Thyroid gland (tissue), 4 donors: ENCODE results near the gene SLC5A6. TPM values are rescaled to one million over a fixed set of nuclear protein-coding genes. Genes with fewer than 3 reads are reported as not detected.
A peak's percentile ranks its signal among the peaks of the same experiment; 100 is the strongest.
"Not testable (repeated sequence)": the region's sequence is repeated elsewhere in the genome, so short reads cannot be mapped to it uniquely, and the experiment has no call there.

Experiments
- DNase-seq, 2 donors: peaks; one replicate each; pipeline ENCODE4 v3.0.0-alpha.2; 2019
- H3K27ac ChIP-seq, 3 donors: fragments of 200-600 bp; sonication (generic); 1 replicate in 2 of 3; 2 replicates in 1 of 3; pipeline ENCODE4 v1.5.1; 2016 to 2019; ENCODE audit warnings: mild to moderate bottlenecking in 1 of 3, moderate library complexity in 1 of 3
- H3K27me3 ChIP-seq: fragments of 200-600 bp; sonication (generic); one replicate; pipeline ENCODE4 v1.5.1; 2019
- H3K36me3 ChIP-seq, 2 donors: fragments of 200-600 bp; sonication (generic); one replicate each; pipeline ENCODE4 v1.5.1; 2016 to 2019
- H3K4me1 ChIP-seq, 2 donors: fragments of 200-600 bp; sonication (generic); one replicate each; pipeline ENCODE4 v1.5.1; 2017 to 2019
- H3K4me3 ChIP-seq, 3 donors: fragments of 200-600 bp; sonication (generic); replicated peaks in 1 of 3; 1 replicate in 2 of 3; 2 replicates in 1 of 3; pipeline ENCODE4 v1.5.1; 2016; ENCODE audit warnings: mild to moderate bottlenecking in 1 of 3
- H3K9me3 ChIP-seq: fragments of 200-600 bp; sonication (generic); one replicate; pipeline ENCODE4 v1.5.1; 2017
- POLR2A ChIP-seq, 2 donors: fragments of 450-650 bp; IDR thresholded peaks; one replicate each; pipeline ENCODE4 v1.6.1; 2017; ENCODE audit warnings: antibody characterized with exemption in 2 of 2, mild to moderate bottlenecking in 2 of 2, moderate library complexity in 1 of 2
- WGBS, 2 donors: methylation state at CpG; one replicate each; pipeline ENCODE4 v1.1.5; 2017; 5-methylcytosine and 5-hydroxymethylcytosine counted together
- intact Hi-C: fragments of 100-400 bp; cut with DNase I; formaldehyde crosslinking; loops from one replicate; pipeline ENCODE4 v1.15.1; 2023
- total RNA-seq, 4 donors: library from RNA; depleted of rRNA; stranded (reverse); fragments of >200 nt; gene quantifications; one replicate each; pipeline ENCODE4 v1.2.3, GENCODE V29; 2016
- TF ChIP-seq, protein P1 (sequence below), 6 experiments: fragments of 200-600 bp in 3 of 6; fragments of 450-650 bp in 3 of 6; sonication (generic) in 3 of 6; IDR thresholded peaks; one replicate each; pipeline ENCODE4 v1.5.1; 2016 to 2019; ENCODE audit warnings: antibody characterized with exemption in 6 of 6, mild to moderate bottlenecking in 2 of 6, inconsistent platforms in 1 of 6, moderate library complexity in 1 of 6

Gene SLC5A6
- total RNA-seq, 4 donors from 2014 or later = 10.9 to 34.0 (median 22.0) TPM

DNA sequence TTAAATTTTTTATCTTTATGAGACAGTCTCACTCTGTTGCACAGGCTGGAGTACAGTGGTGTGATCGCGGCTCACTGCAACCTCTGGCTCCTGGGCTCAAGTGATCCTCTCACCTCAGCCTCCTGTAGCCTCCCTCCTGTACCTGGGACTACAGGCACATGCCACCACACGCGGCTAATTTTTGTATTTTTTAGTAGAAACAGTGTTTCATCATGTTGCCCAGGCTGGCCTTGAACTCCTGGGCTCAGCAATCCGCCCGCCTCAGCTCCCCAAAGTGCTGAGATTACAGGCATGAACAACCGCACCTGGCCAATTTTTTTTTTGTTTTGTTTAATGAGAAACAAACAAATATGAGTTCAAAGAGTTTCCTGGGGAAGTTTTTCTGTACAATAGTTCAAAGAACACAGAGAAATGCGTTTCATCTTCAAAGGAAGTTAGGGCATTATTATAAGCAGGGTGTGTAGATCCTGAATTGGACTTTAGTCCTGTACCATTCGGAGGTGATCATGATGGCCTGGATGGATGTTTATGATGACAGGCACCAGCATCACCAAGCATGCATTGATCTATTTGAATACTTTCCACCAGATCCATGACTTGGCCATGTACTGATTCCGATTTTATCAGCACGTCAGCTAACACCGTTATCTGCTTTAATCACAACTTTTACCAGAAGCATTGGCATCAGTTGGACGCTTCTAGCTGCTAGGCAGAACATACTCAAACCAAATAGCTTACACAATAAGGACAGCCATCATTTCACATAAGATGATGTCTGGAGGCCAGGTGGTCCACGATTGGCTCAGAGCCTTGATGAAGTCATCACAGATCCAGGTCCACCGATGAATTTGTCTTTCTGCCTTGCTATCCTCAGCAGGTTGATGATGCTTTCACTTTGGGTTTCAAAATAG lies 34.4 kb downstream of the SLC5A6 start:
- 85 to 89% methylated on average over 15 of the region's 15 CpGs for WGBS, 2 donors
- intact Hi-C loops = no loop called here
- Histone ChIP-seq H3K36me3 (no peaks in the 10 kb centered on the region), H3K27me3 (no peaks in the 10 kb centered on the region), H3K4me1 (peaks cover 0 to 16% of the 10 kb centered on the region in 2 donors), H3K27ac (no peak overlapping the region), H3K4me3 (no peak overlapping the region), H3K9me3 (no peaks in the 10 kb centered on the region)
- TF ChIP-seq, protein P1, sequence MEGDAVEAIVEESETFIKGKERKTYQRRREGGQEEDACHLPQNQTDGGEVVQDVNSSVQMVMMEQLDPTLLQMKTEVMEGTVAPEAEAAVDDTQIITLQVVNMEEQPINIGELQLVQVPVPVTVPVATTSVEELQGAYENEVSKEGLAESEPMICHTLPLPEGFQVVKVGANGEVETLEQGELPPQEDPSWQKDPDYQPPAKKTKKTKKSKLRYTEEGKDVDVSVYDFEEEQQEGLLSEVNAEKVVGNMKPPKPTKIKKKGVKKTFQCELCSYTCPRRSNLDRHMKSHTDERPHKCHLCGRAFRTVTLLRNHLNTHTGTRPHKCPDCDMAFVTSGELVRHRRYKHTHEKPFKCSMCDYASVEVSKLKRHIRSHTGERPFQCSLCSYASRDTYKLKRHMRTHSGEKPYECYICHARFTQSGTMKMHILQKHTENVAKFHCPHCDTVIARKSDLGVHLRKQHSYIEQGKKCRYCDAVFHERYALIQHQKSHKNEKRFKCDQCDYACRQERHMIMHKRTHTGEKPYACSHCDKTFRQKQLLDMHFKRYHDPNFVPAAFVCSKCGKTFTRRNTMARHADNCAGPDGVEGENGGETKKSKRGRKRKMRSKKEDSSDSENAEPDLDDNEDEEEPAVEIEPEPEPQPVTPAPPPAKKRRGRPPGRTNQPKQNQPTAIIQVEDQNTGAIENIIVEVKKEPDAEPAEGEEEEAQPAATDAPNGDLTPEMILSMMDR (IDR thresholded peaks at IDR 0.05) = no peak
- no peak for TF ChIP-seq POLR2A (IDR thresholded peaks at IDR 0.05)
- DNase-seq = no peak

- H3K27me3 ChIP-seq, DNase-seq, H3K27ac ChIP-seq, intact Hi-C loops, H3K9me3 ChIP-seq, H3K4me3 ChIP-seq, H3K36me3 ChIP-seq: not testable (repeated sequence)
- H3K4me1 ChIP-seq = peaks cover 0 to 12% of the 10 kb centered on the region in 2 donors
- WGBS, 2 donors = 75 to 82% methylated on average over 4 of the region's 4 CpGs
Observed at GRCh38 chr2:27175781-27176180, 36.3 kb downstream of the SLC5A6 start.

GRCh38 chr2:27175330-27175729 lies 36.7 kb downstream of the SLC5A6 start:
- Histone ChIP-seq H3K27me3 (no peaks in the 10 kb centered on the region), H3K27ac (no peak overlapping the region), H3K36me3 (no peaks in the 10 kb centered on the region), H3K9me3 (no peaks in the 10 kb centered on the region), H3K4me1 (peaks cover 0 to 14% of the 10 kb centered on the region in 2 donors), H3K4me3 (no peak overlapping the region)
- intact Hi-C loops = no loop called here
- WGBS, 2 donors = 48 to 62% methylated on average over 8 of the region's 8 CpGs
- DNase-seq = peak; percentile 37 to 44
- TF ChIP-seq, protein P1 (IDR thresholded peaks at IDR 0.05) = no peak
- TF ChIP-seq POLR2A (IDR thresholded peaks at IDR 0.05) = no peak

DNA sequence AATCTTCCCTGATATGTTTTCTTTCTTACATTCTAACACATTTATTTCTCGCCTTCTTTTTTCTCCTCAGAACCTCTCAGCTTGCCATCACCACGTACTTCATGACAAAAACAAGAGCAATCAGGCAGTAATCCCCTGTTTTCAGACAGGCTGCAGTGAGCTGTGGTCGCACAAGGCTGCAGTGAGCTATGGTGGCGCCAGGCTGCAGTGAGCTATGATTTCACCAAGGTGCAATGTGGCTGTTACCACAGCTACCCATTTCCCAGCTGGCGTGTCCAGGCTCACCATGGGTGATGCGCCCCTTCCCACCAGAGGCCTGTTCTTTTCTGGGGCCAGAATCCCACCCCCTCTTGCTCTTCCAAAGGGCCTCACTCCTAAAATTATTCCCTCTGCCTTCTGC lies 37.4 kb downstream of the SLC5A6 start:
- DNase-seq = no peak
- 67 to 73% methylated on average over 6 of the region's 6 CpGs for WGBS, 2 donors
- no peaks in the 10 kb centered on the region for H3K36me3 ChIP-seq
- no peak overlapping the region for H3K4me3 ChIP-seq
- peaks cover 0 to 15% of the 10 kb centered on the region in 2 donors for H3K4me1 ChIP-seq
- no peak overlapping the region for H3K27ac ChIP-seq
- intact Hi-C loops = no loop called here
- no peaks in the 10 kb centered on the region for H3K27me3 ChIP-seq
- H3K9me3 ChIP-seq = no peaks in the 10 kb centered on the region
- TF ChIP-seq, protein P1 (IDR thresholded peaks at IDR 0.05) = no peak
- no peak for TF ChIP-seq POLR2A (IDR thresholded peaks at IDR 0.05)

GRCh38 chr2:27171351-27171848 lies 40.7 kb downstream of the SLC5A6 start:
- TF ChIP-seq POLR2A (IDR thresholded peaks at IDR 0.05) = no peak
- TF ChIP-seq, protein P1 (IDR thresholded peaks at IDR 0.05) = no peak
- DNase-seq = no peak
- Histone ChIP-seq H3K4me1 (peaks cover 0 to 14% of the 10 kb centered on the region in 2 donors), H3K4me3 (no peak overlapping the region), H3K9me3 (no peaks in the 10 kb centered on the region), H3K36me3 (no peaks in the 10 kb centered on the region), H3K27me3 (no peaks in the 10 kb centered on the region), H3K27ac (no peak overlapping the region)
- intact Hi-C loops = no loop called here
- WGBS, 2 donors = 83 to 87% methylated on average over 8 of the region's 8 CpGs
